ENCODE data around the gene FGFR2.

FGFR2 gene

DNA sequence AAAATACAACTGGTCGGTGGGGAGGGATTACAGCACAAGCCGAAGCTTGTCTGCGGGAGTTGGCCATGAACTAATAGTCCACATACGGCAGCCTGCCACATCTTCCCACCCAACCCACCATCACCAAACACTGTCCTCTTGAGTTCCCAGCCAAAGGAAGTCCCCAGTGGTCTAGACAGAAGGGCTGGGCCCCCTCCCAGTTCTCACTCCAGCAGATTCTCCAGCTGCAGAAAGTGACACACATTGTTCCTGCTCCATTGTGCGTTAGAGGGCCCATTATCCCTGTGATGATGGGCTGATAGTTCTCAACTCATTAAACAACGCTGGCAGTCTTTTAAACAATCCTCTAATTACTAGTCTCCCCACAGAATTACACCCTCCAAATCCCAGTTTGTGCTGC lies 148.0 kb downstream of the FGFR2 start:
- no peak for DNase-seq (ENCODE audit: low spot score)

DNA sequence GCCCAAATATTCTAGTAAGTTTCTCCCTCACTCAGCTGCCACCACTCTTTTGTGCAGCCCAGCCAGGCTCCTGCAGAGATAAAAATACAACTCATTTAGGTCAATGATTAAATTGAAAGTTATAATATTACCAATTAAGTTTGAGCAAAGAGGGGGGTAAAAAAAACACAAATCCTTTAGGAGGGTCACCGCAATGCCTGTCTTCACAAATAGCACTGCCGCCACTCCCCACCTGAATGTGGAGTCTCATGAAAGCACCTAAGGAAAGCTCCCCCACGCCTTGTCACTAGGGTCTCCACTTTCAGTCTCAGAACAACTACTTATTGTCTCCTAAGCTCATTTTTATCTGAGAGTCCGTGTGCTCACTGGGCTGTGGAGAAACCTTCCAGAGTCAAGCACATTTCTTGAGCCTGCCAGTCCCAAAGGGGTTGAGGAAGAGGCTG lies 148.7 kb downstream of the FGFR2 start:
- DNase-seq (ENCODE audit: low spot score), result no peak

DNA sequence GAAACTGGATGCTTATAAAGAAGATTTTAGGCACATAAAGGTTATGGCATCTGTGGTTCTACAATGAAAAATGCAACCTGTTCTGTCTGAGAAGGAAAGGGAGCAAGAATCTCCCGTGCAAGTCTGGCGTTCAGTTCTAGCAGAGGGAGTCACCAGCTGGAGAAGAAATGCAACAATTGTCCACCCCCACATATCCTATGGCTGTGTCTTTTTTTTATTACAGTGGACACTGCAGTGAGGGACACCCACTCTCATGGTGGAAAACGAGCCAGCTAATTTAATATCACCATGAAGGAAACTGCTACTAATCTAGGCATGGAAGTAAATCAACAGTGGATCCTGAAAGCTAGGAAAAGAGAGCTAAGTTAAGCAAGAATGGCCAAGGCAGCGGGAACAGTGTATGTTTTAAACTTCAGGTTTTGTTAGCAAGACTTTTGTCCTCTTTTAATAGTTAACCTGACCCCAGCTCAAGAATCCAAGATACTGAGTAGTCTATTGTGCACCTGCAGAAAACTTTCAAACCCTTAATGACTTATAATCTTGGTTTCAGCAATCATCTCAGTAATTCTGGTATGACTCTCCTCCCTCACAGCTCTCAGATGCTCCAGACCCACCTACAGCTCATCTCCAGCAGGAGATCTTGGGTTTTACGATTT lies 149.3 kb downstream of the FGFR2 start:
- no peak for DNase-seq (ENCODE audit: low spot score)

DNA sequence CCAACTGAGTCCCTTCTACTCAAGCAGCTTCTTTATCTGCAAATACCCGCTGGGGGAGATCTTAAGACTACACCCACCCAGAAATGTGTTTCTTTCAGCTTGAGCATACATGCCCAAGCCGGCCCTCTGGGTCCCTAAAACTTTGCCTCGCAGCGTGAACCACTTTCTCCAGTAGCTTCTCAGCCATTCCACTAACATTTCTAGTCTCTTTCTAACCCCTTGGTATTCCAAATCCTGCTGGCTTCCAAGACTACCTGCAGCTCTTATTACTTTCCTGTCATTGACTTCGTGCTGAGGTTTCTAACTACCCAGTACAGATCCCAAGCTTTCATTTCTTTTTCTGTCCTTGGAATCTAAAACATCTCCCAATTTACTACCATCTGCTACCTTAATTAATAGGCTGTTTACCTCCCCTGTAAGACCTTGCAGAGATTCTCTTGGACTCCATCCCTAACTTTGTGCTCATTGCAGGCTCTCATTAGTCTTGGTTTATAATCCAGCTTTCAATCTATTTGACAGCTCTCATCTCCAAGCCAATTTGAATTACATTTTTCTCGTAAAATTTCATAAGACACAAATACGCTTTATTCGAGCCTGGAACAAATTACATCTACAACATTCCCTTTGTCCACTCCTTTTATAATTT lies 153.6 kb downstream of the FGFR2 start:
- DNase-seq (ENCODE audit: low spot score), result no peak

DNA sequence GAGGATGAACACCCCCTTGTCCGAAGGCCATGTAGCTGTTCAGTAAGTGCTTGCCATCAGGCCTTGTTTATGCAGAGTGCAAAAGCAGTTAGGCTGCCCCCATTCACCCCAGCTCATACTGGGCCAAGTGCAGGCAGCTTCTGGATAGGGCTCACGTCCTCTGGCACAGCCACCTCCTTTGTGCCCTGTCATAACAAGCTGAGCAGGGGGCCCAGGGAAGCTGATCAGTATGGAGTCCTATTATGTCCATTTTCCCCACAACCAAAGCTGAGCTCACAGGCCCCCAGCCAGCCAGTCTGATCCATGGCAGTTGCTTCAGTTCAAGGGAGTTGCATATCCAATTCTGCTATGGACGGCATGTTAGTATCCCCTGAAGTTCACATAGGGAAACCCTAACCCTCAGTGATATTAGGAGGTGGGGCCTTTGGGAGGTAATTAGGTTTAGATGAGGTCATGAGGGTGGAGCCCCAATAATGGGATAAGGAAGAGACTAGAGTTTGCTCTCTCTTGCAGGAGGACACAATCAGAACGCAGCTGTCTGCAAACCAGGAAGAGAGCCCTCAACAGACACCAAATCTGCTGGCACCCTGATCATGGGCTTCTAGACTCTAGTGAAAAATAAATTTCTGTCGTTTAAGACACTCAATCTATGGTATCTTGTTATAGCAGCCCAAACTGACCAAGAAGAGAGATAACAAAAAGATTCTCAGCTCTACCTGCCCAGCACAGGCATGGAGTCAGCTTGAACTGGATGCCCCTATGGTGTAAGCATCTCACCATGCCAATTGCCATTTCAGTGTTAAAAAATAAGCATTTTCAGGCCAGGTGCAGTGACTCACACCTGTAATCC lies 155.9 kb downstream of the FGFR2 start:
- no peak for DNase-seq (ENCODE audit: low spot score)

DNA sequence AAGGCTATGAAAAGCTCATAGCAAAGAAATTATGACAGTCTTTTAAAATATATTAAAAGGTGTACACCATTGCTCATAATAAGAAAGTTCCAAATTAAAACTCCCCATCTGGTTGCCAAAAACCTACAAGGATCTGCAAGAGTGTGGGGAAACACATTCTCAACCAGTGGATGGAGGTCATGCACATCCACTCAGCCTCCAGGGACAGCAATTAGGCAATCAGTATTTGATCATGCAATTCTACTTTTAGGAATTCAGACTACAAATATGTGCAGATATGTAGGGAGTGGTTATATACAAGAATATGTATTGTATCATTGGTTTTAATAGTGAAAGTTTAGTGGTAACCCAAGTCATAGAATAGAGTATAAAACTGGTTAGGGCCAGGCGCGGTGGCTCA lies 157.8 kb downstream of the FGFR2 start:
- DNase-seq (ENCODE audit: low spot score), result no peak

DNA sequence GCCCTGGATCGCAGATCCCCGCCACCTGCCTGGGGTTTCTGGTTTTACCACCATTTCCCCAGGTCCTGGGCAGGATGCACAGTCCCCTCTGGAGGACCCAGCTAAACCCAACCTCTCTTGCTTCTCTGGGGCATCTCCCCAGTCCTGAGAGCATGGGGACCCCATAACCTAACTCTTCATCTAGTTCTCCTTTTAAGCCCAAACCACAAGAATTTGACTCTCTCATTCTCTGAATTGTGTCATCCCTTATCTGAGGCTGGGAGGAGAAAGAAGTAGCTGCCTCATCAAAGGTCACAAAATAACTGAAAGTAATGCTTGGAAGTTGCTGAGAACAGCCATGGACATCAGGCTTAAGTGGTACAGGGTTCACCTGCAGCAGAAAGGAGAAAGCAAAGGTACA lies 159.9 kb downstream of the FGFR2 start:
- DNase-seq (ENCODE audit: low spot score), result no peak

DNA sequence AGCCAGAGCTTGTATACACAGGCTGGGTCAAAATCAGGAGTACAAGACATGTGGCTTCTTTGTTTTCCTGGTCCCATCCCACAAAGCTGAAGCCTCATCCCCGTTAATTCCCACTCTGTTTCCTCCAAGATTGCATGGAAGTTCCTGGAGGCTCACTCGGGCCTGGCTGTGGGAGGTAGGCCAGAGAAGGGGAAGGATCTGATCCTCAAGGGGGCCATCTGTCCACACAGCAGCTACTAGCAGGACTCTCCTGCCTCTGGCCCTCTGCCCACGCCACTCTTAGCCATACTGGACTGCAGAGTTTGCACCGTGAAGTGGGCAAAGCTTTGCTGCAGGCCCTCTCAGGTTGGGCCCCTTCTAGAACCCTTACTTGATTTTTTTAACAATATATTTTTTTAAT lies 160.6 kb downstream of the FGFR2 start:
- DNase-seq (ENCODE audit: low spot score), result no peak

DNA sequence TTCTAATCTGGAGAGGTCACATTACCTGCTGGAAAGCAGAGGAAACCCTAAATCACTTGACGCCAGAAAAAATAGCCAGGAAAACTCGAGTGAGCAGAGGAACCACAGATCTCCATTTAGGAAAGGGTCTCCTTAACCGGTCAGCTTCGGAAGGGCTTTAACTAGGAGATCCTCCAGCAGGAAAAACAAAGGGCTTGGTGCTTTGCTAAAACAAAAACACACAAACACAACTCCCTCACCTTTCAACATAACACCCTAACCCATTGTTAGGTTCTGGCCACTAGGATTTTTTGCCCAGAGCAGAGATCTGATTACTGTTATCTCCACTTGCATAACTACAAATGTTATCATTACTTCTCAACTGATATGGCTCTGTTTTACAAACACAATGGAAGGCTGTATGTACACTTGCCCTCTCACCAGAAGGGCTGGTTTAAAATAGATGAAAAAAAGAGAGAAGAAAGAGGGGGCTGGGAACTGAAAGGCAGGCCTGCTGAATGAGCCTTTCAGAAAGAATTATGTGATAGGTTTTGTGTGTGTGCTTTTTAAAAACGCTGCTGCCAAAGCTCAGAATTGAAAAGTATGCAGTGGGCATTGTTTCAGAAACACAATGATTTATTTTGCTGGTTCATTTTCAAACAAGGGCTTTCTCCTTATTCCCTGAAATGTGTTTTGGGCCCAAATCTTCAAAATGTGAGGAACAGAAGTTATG lies 161.5 kb downstream of the FGFR2 start:
- DNase-seq (ENCODE audit: low spot score), result no peak

DNA sequence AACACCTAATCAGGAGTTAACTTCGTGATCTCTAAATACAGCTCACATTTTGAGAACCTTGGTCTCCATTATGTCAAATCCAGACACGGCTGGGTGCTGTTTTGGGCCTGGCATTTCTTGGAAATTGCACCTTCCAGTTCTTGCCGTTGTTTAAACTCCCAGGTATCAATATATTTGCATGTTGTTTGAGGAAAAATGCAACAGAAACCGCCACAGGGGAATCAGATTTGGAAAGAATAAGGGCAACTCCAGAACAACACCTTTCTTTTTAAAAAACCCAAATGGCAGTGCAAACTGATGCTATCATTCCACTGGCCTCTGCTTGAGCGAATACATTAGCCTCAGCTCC lies 162.0 kb downstream of the FGFR2 start:
- no peak for DNase-seq (ENCODE audit: low spot score)

DNA sequence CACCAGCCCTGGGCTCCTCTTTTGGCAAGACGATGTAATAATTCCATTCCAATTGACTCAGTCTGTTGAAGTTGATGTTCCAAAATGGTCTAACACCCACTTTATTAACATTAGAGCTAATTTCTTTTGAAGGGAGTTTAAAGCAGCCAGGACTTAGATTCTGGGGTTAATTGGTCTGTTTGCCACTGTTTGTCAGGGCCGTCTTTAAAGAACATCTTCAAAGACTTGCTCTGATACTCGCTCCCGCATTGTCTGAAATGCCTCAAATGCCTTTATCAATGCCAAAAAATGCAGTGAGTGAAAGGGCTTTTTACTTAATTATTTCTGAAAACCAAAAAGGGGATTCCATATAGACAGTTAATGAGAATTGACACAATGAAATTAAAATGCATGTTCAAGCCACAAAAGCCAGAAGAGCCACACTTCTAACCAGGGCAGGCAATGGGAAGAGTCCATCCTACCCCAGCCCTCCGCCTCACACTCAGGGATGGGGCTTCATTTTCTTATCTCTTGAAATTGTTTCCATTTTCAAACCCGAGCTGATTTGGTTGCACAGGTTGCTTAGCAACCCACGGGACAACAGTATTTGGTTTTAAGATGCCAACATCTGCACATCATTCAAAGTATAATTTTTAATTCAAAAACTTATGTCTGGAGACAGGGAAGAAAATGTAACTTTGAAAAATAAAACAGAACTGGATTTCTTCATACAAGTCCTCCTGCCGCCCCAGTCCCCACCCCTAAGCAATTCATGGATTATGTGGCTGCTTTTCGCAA lies 163.0 kb downstream of the FGFR2 start:
- no peak for DNase-seq (ENCODE audit: low spot score)

DNA sequence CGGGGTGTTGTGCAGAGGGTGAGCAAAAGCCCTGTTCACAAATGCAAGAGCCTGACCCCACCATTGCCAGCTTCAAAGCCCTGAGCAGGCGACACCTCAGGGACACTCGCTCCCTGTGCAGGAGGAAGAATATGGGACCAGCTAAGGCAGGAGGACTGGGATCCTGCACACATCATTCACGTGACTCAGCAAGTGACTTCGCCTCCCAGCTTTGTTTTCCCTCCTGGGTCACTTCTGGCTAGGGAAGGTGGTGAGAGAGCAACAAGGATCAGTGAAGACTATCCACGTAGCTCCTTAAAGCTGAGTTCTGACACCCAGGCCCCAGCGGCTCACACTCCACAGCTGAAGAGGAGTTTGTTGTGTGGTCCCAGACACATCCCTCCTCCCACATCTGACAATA lies 164.3 kb downstream of the FGFR2 start:
- DNase-seq (ENCODE audit: low spot score), result no peak

DNA sequence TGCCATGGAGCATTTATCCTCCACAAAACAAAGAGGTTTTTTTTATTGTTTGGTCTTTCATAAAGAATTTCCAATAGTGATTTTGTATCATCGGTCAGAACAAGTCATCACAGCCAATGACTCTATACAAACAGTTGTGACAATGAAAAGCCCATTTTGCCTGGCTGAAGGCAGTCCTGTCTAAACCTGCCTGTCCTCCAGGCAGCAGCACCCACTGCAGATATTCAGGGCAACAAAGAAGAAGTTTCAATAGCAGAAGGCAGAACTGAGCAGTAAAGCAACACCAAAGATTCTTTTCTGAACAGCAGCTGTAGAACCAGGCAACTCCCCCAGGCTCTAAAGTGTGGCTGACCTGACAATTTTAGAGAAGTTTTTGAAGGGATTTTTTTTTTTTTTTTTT lies 169.4 kb downstream of the FGFR2 start:
- DNase-seq (ENCODE audit: low spot score), result no peak
